Neural cell (in vitro differentiated cells): Measurements from ENCODE around the gene ITM2C. TPM values are rescaled to one million over a fixed set of nuclear protein-coding genes. Genes with fewer than 3 reads are reported as not detected.

Source experiments
- H2AFZ ChIP-seq: fragments of 200-600, 300-800 bp; sonication (generic), shearing (Covaris generic); 2 replicates; pipeline ENCODE4 v1.6.0; 2014; ENCODE audit warnings: low read depth, mild to moderate bottlenecking, antibody characterized with exemption, low read length, moderate library complexity
- H3F3A ChIP-seq: fragments of 200-600 bp; shearing (Covaris generic); 2 replicates; pipeline ENCODE4 v1.6.1; 2016; ENCODE audit warnings: mild to moderate bottlenecking, moderate library complexity, mixed read lengths, antibody characterized with exemption, low read length; ENCODE audit not compliant: insufficient read depth, poor library complexity, severe bottlenecking
- H3K27ac ChIP-seq: fragments of 200-600, 300-800 bp; sonication (generic), shearing (Covaris generic); 2 replicates; pipeline ENCODE4 v1.5.1; 2014; ENCODE audit warnings: mild to moderate bottlenecking, low read length, moderate library complexity
- H3K27me3 ChIP-seq: fragments of 300-800, 200-600 bp; sonication (generic), shearing (Covaris generic); 2 replicates; pipeline ENCODE4 v1.6.0; 2014; ENCODE audit warnings: mild to moderate bottlenecking, low read depth, low read length, moderate library complexity; ENCODE audit not compliant: insufficient read depth
- H3K36me3 ChIP-seq: fragments of 300-800, 200-600 bp; sonication (generic), shearing (Covaris generic); 2 replicates; pipeline ENCODE4 v1.5.1; 2014; ENCODE audit warnings: mild to moderate bottlenecking, antibody characterized with exemption, low read length, moderate library complexity; ENCODE audit not compliant: insufficient read depth
- H3K4me2 ChIP-seq: fragments of 300-800, 200-600 bp; sonication (generic), shearing (Covaris generic); 2 replicates; pipeline ENCODE4 v1.6.0; 2014; ENCODE audit warnings: mild to moderate bottlenecking, low read length
- H3K4me3 ChIP-seq: fragments of 300-800, 200-600 bp; sonication (generic), shearing (Covaris generic); 2 replicates; pipeline ENCODE4 v1.5.1; 2014; ENCODE audit warnings: mild to moderate bottlenecking, low read length, moderate library complexity
- H3K79me2 ChIP-seq: fragments of 200-600 bp; shearing (Covaris generic); replicated peaks from 2 replicates; pipeline ENCODE4 v1.6.0; 2014; ENCODE audit warnings: mild to moderate bottlenecking, low read length, moderate library complexity; ENCODE audit not compliant: insufficient read depth
- H3K9ac ChIP-seq: fragments of 300-800, 200-600 bp; sonication (generic), shearing (Covaris generic); 2 replicates; pipeline ENCODE4 v1.6.1; 2016; ENCODE audit warnings: mild to moderate bottlenecking, low read length, mixed read lengths
- H3K9me2 ChIP-seq: fragments of 200-600 bp; shearing (Covaris generic); 2 replicates; pipeline ENCODE4 v1.6.1; 2016; ENCODE audit warnings: mild to moderate bottlenecking, low read length, mixed read lengths; ENCODE audit not compliant: insufficient read depth
- H3K9me3 ChIP-seq: fragments of 200-600, 300-800 bp; sonication (generic), shearing (Covaris generic); 2 replicates; pipeline ENCODE4 v1.6.1; 2016; ENCODE audit warnings: mild to moderate bottlenecking, mixed run types, low read length, moderate library complexity, mixed read lengths
- H4K20me1 ChIP-seq: fragments of 200-600 bp; shearing (Covaris generic); 2 replicates; pipeline ENCODE4 v1.6.1; 2016; ENCODE audit warnings: mild to moderate bottlenecking, mixed run types; ENCODE audit not compliant: insufficient read depth
- EP300 ChIP-seq: fragments of 450-650 bp; conservative IDR thresholded peaks from 2 replicates; pipeline ENCODE4 v1.6.1; 2014; ENCODE audit warnings: antibody characterized with exemption, mild to moderate bottlenecking, moderate library complexity; ENCODE audit not compliant: poor library complexity, severe bottlenecking
- EZH2 ChIP-seq: fragments of 200-600, 300-800 bp; shearing (Covaris generic), sonication (generic); IDR thresholded peaks from 2 replicates; pipeline ENCODE4 v1.6.1; 2014; ENCODE audit warnings: antibody characterized with exemption, low read length, borderline replicate concordance, mild to moderate bottlenecking; ENCODE audit not compliant: insufficient read depth, poor library complexity, severe bottlenecking
- MXI1 ChIP-seq: fragments of 450-650 bp; conservative IDR thresholded peaks from 2 replicates; pipeline ENCODE4 v1.6.1; 2014; ENCODE audit warnings: antibody characterized with exemption, mild to moderate bottlenecking; ENCODE audit not compliant: poor library complexity, severe bottlenecking
- POLR2AphosphoS5 ChIP-seq: IDR thresholded peaks from 2 replicates; pipeline ENCODE4 v1.6.1; 2012
- RAD21 ChIP-seq: fragments of 450-650 bp; conservative IDR thresholded peaks from 2 replicates; pipeline ENCODE4 v1.6.1; 2014; ENCODE audit warnings: antibody characterized with exemption, mild to moderate bottlenecking, moderate library complexity
- REST ChIP-seq: IDR thresholded peaks from 2 replicates; pipeline ENCODE4 v1.6.1; 2012; ENCODE audit warnings: borderline replicate concordance
- SMC3 ChIP-seq: fragments of 450-650 bp; conservative IDR thresholded peaks from 2 replicates; pipeline ENCODE4 v1.6.1; 2014; ENCODE audit warnings: antibody characterized with exemption, mild to moderate bottlenecking, moderate library complexity; ENCODE audit not compliant: poor library complexity
- TAF1 ChIP-seq: IDR thresholded peaks from 2 replicates; pipeline ENCODE4 v1.6.1; 2012; ENCODE audit warnings: low read depth
- polyA plus RNA-seq: library from polyadenylated mRNA; depleted of rRNA; stranded (reverse); fragments of >200 nt; gene quantifications from 2 replicates; pipeline ENCODE4 v1.2.3, GENCODE V29; 2014
- TF ChIP-seq, protein P1 (sequence below): fragments of 450-650 bp; IDR thresholded peaks from 2 replicates; pipeline ENCODE4 v1.5.1; 2014; ENCODE audit warnings: antibody characterized with exemption, mild to moderate bottlenecking, moderate library complexity; ENCODE audit not compliant: poor library complexity, severe bottlenecking

Gene ITM2C
- polyA plus RNA-seq, 1 donor from 2014 or later = 186 TPM

GRCh38 chr2:230925879-230926765, 61.4 kb downstream of the ITM2C start:
- no peak for TF ChIP-seq RAD21
- TF ChIP-seq, protein P1, sequence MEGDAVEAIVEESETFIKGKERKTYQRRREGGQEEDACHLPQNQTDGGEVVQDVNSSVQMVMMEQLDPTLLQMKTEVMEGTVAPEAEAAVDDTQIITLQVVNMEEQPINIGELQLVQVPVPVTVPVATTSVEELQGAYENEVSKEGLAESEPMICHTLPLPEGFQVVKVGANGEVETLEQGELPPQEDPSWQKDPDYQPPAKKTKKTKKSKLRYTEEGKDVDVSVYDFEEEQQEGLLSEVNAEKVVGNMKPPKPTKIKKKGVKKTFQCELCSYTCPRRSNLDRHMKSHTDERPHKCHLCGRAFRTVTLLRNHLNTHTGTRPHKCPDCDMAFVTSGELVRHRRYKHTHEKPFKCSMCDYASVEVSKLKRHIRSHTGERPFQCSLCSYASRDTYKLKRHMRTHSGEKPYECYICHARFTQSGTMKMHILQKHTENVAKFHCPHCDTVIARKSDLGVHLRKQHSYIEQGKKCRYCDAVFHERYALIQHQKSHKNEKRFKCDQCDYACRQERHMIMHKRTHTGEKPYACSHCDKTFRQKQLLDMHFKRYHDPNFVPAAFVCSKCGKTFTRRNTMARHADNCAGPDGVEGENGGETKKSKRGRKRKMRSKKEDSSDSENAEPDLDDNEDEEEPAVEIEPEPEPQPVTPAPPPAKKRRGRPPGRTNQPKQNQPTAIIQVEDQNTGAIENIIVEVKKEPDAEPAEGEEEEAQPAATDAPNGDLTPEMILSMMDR = no peak
- no peak for TF ChIP-seq REST
- TF ChIP-seq MXI1 = no peak
- TF ChIP-seq TAF1 = no peak
- no peak for TF ChIP-seq POLR2AphosphoS5
- no peak for TF ChIP-seq SMC3
- no peak for TF ChIP-seq EZH2
- TF ChIP-seq EP300 = no peak
- H3K9me3 ChIP-seq = no peaks in the 10 kb centered on the region

GRCh38 chr2:230927711-230928341, 63.1 kb downstream of the ITM2C start:
- no peaks in the 10 kb centered on the region for H3K79me2 ChIP-seq
- TF ChIP-seq REST (no peak), TAF1 (no peak), EP300 (no peak), MXI1 (no peak), EZH2 (no peak), RAD21 (no peak)
- TF ChIP-seq, protein P1 = no peak
- H3K9me2 ChIP-seq = no peaks in the 10 kb centered on the region
- no peaks in the 10 kb centered on the region for H4K20me1 ChIP-seq
- H2AFZ ChIP-seq = no peak overlapping the region
- H3K9me3 ChIP-seq = no peaks in the 10 kb centered on the region
- no peaks in the 10 kb centered on the region for H3K36me3 ChIP-seq
- H3K9ac ChIP-seq = no peak overlapping the region
- H3K4me2 ChIP-seq = no peak overlapping the region
- no peaks in the 10 kb centered on the region for H3F3A ChIP-seq
- no peaks in the 10 kb centered on the region for H3K27me3 ChIP-seq
- no peak overlapping the region for H3K27ac ChIP-seq
- no peak overlapping the region for H3K4me3 ChIP-seq

More at GRCh38 chr2:230925879-230926765, 61.4 kb downstream of the ITM2C start:
- no peaks in the 10 kb centered on the region for H3F3A ChIP-seq
- H3K9ac ChIP-seq = no peak overlapping the region
- no peaks in the 10 kb centered on the region for H3K27me3 ChIP-seq
- H3K27ac ChIP-seq = no peak overlapping the region
- H3K36me3 ChIP-seq = no peaks in the 10 kb centered on the region
- H2AFZ ChIP-seq = no peak overlapping the region
- H3K79me2 ChIP-seq = no peaks in the 10 kb centered on the region
- no peaks in the 10 kb centered on the region for H3K9me2 ChIP-seq
- H4K20me1 ChIP-seq = no peaks in the 10 kb centered on the region
- H3K4me3 ChIP-seq = no peak overlapping the region
- H3K4me2 ChIP-seq = no peak overlapping the region
